ENCODE results near the gene ACO2. TPM values are rescaled to one million over a fixed set of nuclear protein-coding genes. Genes with fewer than 3 reads are reported as not detected.
"Not testable (repeated sequence)": the region's sequence is repeated elsewhere in the genome, so short reads cannot be mapped to it uniquely, and the experiment has no call there.

The ACO2 gene
- polyA plus RNA-seq, result 100 to 1,000 TPM in 1 of 3 donors, 10 to 100 TPM in 2; 61.9 to 197 (median 63.4) TPM

GRCh38 chr22:41468381-41469217 is at the start of gene ACO2, which contains the start of gene PHF5A:
Gene ACO2 (plus strand): TSS chr22:41469117. CDS start chr22:41469147, 30 bp downstream.
Gene PHF5A (minus strand): TSS chr22:41468692. CDS start chr22:41468653, 39 bp downstream.
- H3K27ac ChIP-seq (ENCODE audit: low read depth, low read length), result peak within 1 kb of the TSS; percentile 44
- 0 to 1% (median 0%) methylated on average over 51 of the region's 51 CpGs for WGBS, 3 donors

GRCh38 chr22:41425660-41426365 is 43.1 kb upstream of the ACO2 start:
- no peak overlapping the region for H3K27ac ChIP-seq (ENCODE audit: low read depth, low read length)
- 69 to 80% (median 76%) methylated on average over 9 of the region's 9 CpGs for WGBS, 3 donors

- 88 to 91% (median 89%) methylated on average over 13 of the region's 13 CpGs for whole genome bisulfite sequencing, 3 donors
- H3K27ac ChIP-seq (ENCODE audit: low read depth, low read length), result no peak overlapping the region
These were observed 39.5 kb upstream of the ACO2 start for GRCh38 chr22:41429232-41429950.

- 95 to 97% (median 97%) methylated on average over 8 of the region's 8 CpGs for WGBS, 3 donors
- no peak overlapping the region for H3K27ac ChIP-seq (ENCODE audit: low read depth, low read length)
These were observed 39.0 kb upstream of the ACO2 start for GRCh38 chr22:41429951-41430332.

GRCh38 chr22:41431656-41432055 is 37.3 kb upstream of the ACO2 start:
- no peak overlapping the region for H3K27ac ChIP-seq (ENCODE audit: low read depth, low read length)
- WGBS, 3 donors, result 84 to 89% (median 87%) methylated on average over 6 of the region's 6 CpGs

- WGBS, 3 donors, result 69 to 72% (median 70%) methylated on average over 1 of the region's 1 CpG
- H3K27ac ChIP-seq (ENCODE audit: low read depth, low read length), result not testable (repeated sequence)
These were observed 35.4 kb upstream of the ACO2 start for GRCh38 chr22:41433480-41433879.

GRCh38 chr22:41434361-41435003 is 34.4 kb upstream of the ACO2 start:
- H3K27ac ChIP-seq (ENCODE audit: low read depth, low read length), result not testable (repeated sequence)
- WGBS, 3 donors, result 74 to 84% (median 82%) methylated on average over 5 of the region's 5 CpGs

- WGBS, 3 donors, result 68 to 76% (median 69%) methylated on average over 4 of the region's 4 CpGs
- H3K27ac ChIP-seq (ENCODE audit: low read depth, low read length), result no peak overlapping the region
These were observed 33.4 kb upstream of the ACO2 start for GRCh38 chr22:41435560-41435959.

- 84 to 85% (median 85%) methylated on average over 23 of the region's 23 CpGs for WGBS, 3 donors
- H3K27ac ChIP-seq (ENCODE audit: low read depth, low read length), result no peak overlapping the region
These were observed 32.4 kb upstream of the ACO2 start for GRCh38 chr22:41436322-41437113.

GRCh38 chr22:41437198-41437597 is 31.7 kb upstream of the ACO2 start:
- H3K27ac ChIP-seq (ENCODE audit: low read depth, low read length), result no peak overlapping the region
- 71 to 93% (median 90%) methylated on average over 7 of the region's 7 CpGs for WGBS, 3 donors

GRCh38 chr22:41440511-41440910 is 28.4 kb upstream of the ACO2 start:
- H3K27ac ChIP-seq (ENCODE audit: low read depth, low read length), result not testable (repeated sequence)
- WGBS, 3 donors, result 75 to 86% (median 77%) methylated on average over 5 of the region's 5 CpGs

GRCh38 chr22:41442240-41442792 is 26.6 kb upstream of the ACO2 start:
- WGBS, 3 donors, result 59 to 76% (median 67%) methylated on average over 2 of the region's 2 CpGs
- H3K27ac ChIP-seq (ENCODE audit: low read depth, low read length), result no peak overlapping the region

- peak overlapping the region; percentile 39 for H3K27ac ChIP-seq (ENCODE audit: low read depth, low read length)
- WGBS, 3 donors, result 0 to 1% (median 1%) methylated on average over 35 of the region's 35 CpGs
These were observed 24.4 kb upstream of the ACO2 start for GRCh38 chr22:41444360-41445128.

GRCh38 chr22:41445129-41446056 is 23.5 kb upstream of the ACO2 start:
- peak overlapping the region; percentile 84 for H3K27ac ChIP-seq (ENCODE audit: low read depth, low read length)
- 0 to 1% (median 0%) methylated on average over 22 of the region's 22 CpGs for WGBS, 3 donors

GRCh38 chr22:41446057-41446501 is 22.8 kb upstream of the ACO2 start:
- H3K27ac ChIP-seq (ENCODE audit: low read depth, low read length), result peak overlapping the region; percentile 84
- WGBS, 3 donors, result 0 to 2% (median 1%) methylated on average over 13 to 34 of the region's 34 CpGs

Measured in adipose tissue (tissue), 3 donors.